SK-N-SH treated with all-trans-retinoic acid at 6 μM for 48 hours (cell line): ENCODE results near the gene DPP6.
"Not testable (repeated sequence)": the region's sequence is repeated elsewhere in the genome, so short reads cannot be mapped to it uniquely, and the experiment has no call there.

Experiments used
- ATAC-seq: fragments of 200-7000 bp; cut with Tn5 transposase; 3 replicates; pipeline ENCODE4 v1.9.1; 2020; ENCODE audit warnings: mild to moderate bottlenecking, moderate library complexity

Gene DPP6

DNA sequence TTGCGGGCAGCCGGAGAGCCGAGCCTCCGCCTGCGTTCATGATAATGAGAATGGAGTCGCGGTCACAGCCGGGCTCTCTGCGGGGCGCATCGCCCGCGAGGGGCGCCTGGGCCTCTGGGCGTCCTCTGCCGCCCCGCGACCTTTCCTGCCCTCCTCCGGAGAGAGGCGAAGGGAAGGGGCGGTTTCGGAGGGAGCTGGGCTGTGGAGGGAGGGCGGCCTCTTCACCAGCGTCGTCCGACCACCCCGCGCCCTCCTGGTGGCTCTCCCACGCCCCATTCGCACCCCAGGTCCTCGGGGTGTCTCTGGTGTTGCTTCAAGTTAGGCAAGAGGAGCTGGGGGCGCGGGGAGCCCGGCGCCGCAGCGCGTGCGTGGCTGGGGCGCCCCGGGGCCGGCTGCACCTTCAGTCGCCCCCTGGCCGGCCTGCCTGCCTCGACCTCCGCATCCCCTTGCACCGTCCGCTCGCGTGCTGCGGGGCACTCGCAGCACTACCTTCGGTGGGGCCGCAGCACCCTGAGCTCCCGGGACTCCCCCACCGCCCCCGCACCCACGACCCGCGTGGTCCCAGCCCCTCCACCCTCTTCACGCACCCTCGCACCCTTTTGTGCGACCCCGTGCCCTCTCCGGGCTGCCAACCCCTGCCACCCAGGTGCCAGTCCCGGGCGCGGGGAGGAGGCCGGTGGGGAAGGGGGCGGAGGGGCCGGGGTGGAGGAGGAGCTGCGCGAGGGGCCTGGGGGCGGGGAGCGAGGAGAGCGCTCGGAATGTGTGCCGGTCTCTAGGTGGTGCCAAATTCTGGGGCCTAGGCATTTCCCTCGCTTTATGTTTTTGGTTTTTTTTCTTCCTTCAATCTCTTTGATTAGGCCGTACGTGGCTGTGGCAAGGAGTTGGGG, at the start of gene DPP6:
DPP6 (plus strand) TSS at position 756 of the 887 bp plus-strand sequence.
- not testable (repeated sequence) for ATAC-seq

GRCh38 chr7:154009423-154009911, 42.7 kb upstream of the DPP6 start:
- ATAC-seq, result not testable (repeated sequence)

- ATAC-seq, result not testable (repeated sequence)
These were observed 41.3 kb upstream of the DPP6 start for GRCh38 chr7:154010726-154011568.

GRCh38 chr7:154012800-154013199, 39.4 kb upstream of the DPP6 start:
- ATAC-seq, result not testable (repeated sequence)

DNA sequence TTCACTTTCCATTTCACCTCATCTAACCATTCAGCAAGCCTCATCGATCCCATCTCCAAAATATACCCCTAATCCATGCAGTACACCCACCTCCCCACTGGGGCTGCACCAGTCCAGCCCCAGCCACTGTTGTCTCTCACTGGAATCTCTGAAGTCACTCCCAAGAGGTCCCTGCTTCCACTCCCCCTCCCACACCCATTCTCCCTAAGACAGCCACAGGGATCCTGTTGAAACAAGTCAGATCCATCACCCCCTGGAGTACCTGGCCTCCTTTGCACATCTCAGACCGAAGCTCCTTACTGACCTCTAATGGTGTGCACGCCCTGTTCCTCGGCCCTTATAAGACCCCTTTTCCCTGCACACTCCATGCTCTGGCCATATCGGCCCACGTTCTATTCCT, 36.6 kb upstream of the DPP6 start:
- ATAC-seq, result not testable (repeated sequence)

GRCh38 chr7:154018354-154018753, 33.8 kb upstream of the DPP6 start:
- not testable (repeated sequence) for ATAC-seq

DNA sequence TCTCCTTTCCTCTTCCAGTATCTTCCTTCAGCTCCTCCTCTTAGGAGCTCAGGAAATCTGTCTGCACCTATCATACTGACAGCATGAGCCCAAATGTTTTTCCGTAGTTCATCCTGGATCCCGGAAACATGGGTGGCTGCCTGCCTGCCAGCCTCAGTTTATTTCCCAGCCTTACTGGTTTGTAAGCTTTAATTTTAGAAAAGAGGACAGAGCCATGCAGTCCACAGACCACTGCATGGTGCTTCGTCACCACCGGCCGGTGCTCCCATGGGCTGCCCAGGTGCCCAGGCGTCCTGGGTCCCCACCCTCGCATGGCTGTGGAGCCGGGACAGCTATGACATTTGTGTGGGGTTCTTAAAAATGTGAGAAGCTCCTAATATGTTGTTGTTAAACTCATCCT, 24.4 kb upstream of the DPP6 start:
- not testable (repeated sequence) for ATAC-seq

- ATAC-seq, result not testable (repeated sequence)
These were observed 21.6 kb upstream of the DPP6 start for GRCh38 chr7:154030476-154031080.

DNA sequence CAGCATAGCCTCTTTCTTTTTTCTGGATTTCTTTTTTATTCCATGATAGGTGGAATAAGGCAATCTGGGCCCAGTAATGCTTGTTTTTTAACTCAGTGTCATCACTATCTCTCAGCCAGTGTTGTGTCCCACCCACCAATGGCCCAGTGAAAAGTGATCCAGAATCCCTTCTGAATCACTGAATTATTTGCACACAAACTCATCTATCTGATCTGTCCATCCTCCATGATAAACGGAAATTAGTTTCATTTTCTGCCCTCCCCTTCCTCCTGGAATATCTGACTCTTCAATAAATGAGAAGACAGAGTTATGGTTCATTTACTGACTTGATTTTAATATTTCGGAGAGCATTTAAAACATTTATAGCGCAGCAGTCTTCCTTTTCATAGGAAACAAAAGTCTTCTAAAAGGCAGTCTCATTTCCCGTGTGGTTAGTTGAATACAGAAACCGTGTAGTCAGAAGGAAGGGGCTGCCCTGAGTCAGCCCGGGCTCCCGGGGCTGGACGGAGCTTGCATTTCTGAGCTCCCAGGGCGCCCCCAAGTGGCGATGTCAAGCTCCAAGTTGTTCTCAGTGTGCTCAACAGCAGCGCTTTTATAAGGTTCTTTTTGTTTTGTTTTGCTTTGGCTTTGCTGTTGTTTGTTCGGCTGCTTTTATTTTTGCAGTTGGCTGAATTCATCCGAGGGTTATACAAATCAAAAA, 12.6 kb upstream of the DPP6 start:
- ATAC-seq, result peak; percentile 85; the same call in 2 of the 3 replicates

DNA sequence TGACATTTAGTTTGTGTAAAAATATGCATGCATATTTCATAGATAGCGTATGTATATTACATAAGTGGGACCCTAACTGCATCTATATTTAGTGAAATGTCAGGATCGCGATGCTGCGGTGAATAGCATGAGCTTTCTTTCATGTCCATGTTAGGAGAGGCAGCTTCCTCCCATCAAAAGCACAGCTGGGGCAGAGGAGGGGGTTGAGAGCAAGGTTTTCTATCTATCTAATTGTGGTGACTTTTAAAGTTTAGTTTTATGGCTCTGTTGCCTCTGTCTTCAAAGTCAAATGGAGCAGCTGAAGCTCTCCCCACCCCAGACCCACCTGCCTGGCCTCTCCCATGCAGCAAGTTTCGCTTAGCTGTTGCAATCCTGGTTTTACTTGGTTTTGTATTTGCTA, 1.8 kb upstream of the DPP6 start:
- not testable (repeated sequence) for ATAC-seq

GRCh38 chr7:154051006-154051642, 1.1 kb upstream of the DPP6 start:
- peak; percentile 97 for ATAC-seq

GRCh38 chr7:154052530-154053252, 493 bp downstream of the DPP6 start:
- not testable (repeated sequence) for ATAC-seq

- ATAC-seq, result peak; percentile 18; the same call in 2 of the 3 replicates
These were observed 1.5 kb downstream of the DPP6 start for GRCh38 chr7:154053466-154054312.

DNA sequence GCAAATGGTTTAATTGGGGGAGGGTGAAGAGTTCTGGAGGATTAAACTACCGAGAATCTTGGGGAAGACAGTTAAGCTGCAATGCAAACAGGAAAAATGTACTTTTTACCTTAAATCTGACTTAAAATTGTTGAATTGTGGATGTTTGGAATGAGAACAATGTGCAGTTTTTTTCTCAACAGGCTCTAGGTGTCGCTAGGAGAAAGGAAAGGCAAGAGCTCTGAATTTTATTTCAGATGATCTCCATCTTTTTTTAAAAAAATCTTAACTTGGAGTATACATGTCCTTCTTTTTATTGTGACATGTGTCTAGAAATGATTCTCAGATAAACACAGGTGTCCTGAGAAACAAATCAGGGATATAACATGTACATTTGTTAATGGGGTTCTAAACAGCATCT, 2.5 kb downstream of the DPP6 start:
- not testable (repeated sequence) for ATAC-seq

GRCh38 chr7:154055491-154056106, 3.4 kb downstream of the DPP6 start:
- ATAC-seq, result not testable (repeated sequence)

- ATAC-seq, result not testable (repeated sequence)
These were observed 6.6 kb downstream of the DPP6 start for GRCh38 chr7:154058783-154059182.

DNA sequence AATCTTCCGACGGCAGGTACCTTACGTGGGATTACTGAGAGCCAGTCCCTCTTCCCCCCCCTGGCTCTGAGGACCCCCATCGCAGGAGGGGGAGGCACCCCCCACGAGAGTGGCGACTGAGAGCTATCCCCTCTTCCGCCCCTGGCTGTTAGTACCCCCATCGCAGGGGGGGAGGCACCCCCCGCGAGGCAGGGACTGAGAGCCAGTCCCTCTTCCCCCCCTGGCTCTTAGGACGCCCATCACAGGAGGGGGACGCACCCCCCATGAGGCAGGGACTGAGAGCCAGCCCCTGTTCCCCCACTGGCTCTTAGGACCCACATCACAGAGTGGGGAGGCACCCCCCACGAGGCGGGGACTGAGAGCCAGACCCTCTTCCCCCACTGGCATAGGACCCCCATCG, 8.4 kb downstream of the DPP6 start:
- not testable (repeated sequence) for ATAC-seq

GRCh38 chr7:154071833-154072232, 19.6 kb downstream of the DPP6 start:
- not testable (repeated sequence) for ATAC-seq
